ENCODE results near the gene PGC. TPM values are rescaled to one million over a fixed set of nuclear protein-coding genes. Genes with fewer than 3 reads are reported as not detected.

Gene PGC
- total RNA-seq, result not detected

DNA sequence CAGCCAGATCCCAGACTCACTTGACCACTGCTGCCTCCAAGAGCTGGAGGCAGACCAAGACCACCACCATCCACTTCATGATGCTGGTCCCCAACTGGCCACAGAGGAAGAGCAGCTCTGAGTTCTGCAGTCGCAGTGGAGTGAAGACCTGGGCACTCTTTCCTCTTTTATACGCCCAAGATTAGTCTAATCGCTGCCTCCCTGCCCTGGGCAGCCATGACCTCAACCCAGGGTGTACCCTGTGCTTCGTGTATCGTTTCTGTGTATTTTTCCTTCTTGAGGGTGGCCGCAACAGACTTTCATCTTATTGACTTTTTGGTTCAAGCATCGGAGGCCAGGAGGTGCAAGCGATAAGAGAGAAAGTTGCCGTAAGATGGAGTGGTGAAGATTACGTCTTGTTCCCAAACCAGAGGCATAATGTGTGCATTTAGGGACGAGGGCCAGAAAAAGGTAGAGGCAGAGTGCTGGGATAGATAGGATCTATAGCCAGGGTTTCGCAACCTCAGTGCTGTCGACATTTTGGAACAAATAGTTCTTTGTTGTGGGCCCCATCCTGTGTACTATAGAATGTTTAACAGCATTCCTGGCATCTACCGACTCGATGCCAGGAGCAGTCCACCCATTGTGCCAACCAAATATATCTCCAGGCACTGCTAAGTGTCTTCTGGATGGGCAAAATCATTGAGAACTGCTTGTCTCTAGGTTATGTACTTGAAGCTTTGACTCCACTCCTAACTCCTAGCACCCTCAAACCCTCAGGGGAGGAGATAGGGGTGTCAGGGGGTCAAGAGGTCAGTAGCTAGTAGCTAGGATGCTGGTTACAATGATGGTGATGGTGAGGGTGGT is at the start of gene PGC:
Gene PGC (minus strand): TSS at position 142 of the 846 bp plus-strand sequence. CDS start 63 bp downstream, at position 79.
- H3K9me3 Mint-ChIP-seq, result no peaks in the 10 kb centered on the region

DNA sequence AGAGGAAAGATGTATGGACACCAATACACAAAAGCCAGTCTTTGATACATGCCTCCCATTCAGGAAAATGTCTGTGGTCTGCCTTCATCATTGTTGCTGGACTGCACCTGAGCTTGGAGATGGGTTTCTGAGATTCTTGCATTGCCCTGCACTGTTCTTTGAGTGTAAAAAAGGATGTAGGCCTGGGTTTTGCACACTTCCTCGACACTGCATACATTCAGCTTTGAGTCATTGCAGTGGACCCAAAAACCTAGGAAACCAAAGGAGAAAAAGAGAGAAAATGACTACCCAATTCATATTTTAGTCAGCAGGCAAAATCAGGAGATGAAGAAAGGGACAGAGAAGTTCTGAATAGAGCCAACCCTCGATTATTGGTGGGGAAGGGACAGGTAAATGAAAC is 49.3 kb upstream of the PGC start:
- H3K4me1 Mint-ChIP-seq (ENCODE audit: low read depth in 2 of 2), result no peaks in the 10 kb centered on the region
- H3K27ac Mint-ChIP-seq, result no peak overlapping the region
- H3K9me3 Mint-ChIP-seq, result no peaks in the 10 kb centered on the region
- H3K27me3 Mint-ChIP-seq, result no peaks in the 10 kb centered on the region
- H3K36me3 Mint-ChIP-seq, result no peaks in the 10 kb centered on the region
- DNase-seq (ENCODE audit: low spot score) (no peak), ATAC-seq (no peak)
- H3K4me3 Mint-ChIP-seq, result no peak overlapping the region

More for the DNA sequence above, at the start of gene PGC:
- no peak for ATAC-seq
- peaks cover 0 to 6% of the 10 kb centered on the region in 2 donors for H3K27me3 Mint-ChIP-seq
- no peak for DNase-seq (ENCODE audit: low spot score)
- no peak within 1 kb of the TSS for H3K27ac Mint-ChIP-seq
- no peak within 1 kb of the TSS for H3K4me3 Mint-ChIP-seq
- H3K4me1 Mint-ChIP-seq (ENCODE audit: low read depth in 2 of 2), result no peaks in the 10 kb centered on the region
- no peaks in the 10 kb centered on the region for H3K36me3 Mint-ChIP-seq

DNA sequence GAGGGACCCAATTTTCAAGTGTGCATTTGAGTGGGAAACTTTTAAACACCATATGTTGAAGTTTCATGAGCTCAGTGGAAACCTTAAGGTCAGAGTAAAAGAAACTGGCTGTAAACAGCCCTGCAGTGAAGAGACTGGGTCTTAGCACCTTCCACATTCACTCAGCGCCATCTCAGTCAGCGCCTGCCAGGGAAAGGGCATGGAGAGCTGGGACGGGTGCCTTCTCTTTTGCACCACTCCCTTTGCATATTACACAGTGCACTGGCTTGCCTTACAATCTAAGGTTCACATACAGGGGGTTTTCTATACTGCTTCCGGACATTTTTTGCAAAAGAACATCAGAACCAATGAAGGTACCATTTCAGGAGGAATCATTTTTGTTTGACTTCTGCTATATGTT is 44.8 kb upstream of the PGC start:
- Mint-ChIP-seq H3K36me3 (peaks cover 11% of the 10 kb centered on the region), H3K27ac (no peak overlapping the region), H3K4me3 (no peak overlapping the region), H3K27me3 (no peaks in the 10 kb centered on the region), H3K9me3 (no peaks in the 10 kb centered on the region), H3K4me1 (ENCODE audit: low read depth in 2 of 2) (peaks cover 10% of the 10 kb centered on the region in 2 donors)
- ATAC-seq, result no peak
- no peak for DNase-seq (ENCODE audit: low spot score)

DNA sequence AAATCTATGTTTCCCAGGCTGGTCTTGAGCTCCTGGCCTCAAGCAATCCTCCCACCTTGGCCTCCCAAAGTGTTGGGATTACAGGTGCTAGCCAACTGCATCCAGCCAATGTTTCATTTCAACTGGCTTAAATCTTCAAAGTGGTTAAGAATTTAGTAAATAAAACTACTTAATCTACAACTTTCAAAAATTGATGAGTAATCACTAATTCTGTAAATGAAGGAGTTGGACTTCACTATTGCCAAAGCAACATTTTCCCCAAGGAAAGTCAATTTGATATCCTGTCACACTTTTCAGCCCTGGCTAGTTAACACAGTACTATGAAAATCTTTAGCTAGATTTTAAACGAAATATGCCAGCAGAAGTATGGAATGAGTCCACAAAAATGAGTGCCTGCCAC is 44.1 kb upstream of the PGC start:
- Mint-ChIP-seq H3K4me3 (no peak overlapping the region), H3K9me3 (no peaks in the 10 kb centered on the region), H3K36me3 (peaks cover 11% of the 10 kb centered on the region), H3K4me1 (ENCODE audit: low read depth in 2 of 2) (peaks cover 10% of the 10 kb centered on the region in 2 donors), H3K27me3 (no peaks in the 10 kb centered on the region), H3K27ac (no peak overlapping the region)
- ATAC-seq (no peak), DNase-seq (ENCODE audit: low spot score) (no peak)

DNA sequence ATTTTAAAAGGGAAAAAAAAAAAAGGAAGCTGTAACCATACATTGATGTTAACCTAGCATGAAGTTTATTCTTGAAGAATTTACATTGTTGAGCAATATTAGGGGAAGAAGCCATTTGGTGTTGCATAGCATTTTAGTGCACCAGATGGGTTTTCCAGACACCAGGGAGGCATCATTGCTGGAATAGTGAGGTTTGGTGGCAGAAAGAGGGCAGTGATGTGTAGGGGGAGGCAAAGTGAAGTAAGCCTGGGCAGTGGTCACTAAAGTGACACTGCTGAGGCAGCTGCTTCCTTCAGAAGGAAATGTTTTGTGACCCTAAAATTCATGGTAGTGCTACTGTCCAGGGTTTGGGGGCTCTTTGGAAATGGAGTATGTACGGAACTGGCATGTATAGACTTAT is 42.8 kb upstream of the PGC start:
- peaks cover 10% of the 10 kb centered on the region in 2 donors for H3K4me1 Mint-ChIP-seq (ENCODE audit: low read depth in 2 of 2)
- H3K27me3 Mint-ChIP-seq, result no peaks in the 10 kb centered on the region
- H3K4me3 Mint-ChIP-seq, result peak overlapping the region; percentile 95
- no peak for DNase-seq (ENCODE audit: low spot score)
- H3K9me3 Mint-ChIP-seq, result no peaks in the 10 kb centered on the region
- peak overlapping the region; percentile 91 for H3K27ac Mint-ChIP-seq
- ATAC-seq, result no peak
- peaks cover 11% of the 10 kb centered on the region for H3K36me3 Mint-ChIP-seq

DNA sequence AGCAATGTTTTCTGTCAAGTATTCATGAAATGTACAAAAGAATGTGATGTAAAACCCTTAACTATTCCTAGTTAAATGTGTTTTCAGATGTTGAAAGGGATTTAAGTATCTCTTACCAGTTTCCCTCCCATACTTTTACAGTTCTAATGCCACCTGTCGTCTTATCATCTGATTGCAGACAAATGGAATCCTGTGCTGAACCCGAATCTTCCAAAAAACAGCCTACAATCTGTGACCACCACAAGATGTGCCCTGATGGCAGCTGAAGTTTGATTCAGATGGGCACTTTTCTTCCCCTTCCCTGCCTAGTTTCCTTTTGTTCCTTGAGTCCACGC is 42.2 kb upstream of the PGC start:
- H3K4me3 Mint-ChIP-seq, result peak overlapping the region; percentile 95
- no peaks in the 10 kb centered on the region for H3K9me3 Mint-ChIP-seq
- ATAC-seq (no peak), DNase-seq (ENCODE audit: low spot score) (no peak)
- peaks cover 10% of the 10 kb centered on the region in 2 donors for H3K4me1 Mint-ChIP-seq (ENCODE audit: low read depth in 2 of 2)
- H3K36me3 Mint-ChIP-seq, result peaks cover 11% of the 10 kb centered on the region
- H3K27me3 Mint-ChIP-seq, result no peaks in the 10 kb centered on the region
- peak overlapping the region; percentile 91 for H3K27ac Mint-ChIP-seq

DNA sequence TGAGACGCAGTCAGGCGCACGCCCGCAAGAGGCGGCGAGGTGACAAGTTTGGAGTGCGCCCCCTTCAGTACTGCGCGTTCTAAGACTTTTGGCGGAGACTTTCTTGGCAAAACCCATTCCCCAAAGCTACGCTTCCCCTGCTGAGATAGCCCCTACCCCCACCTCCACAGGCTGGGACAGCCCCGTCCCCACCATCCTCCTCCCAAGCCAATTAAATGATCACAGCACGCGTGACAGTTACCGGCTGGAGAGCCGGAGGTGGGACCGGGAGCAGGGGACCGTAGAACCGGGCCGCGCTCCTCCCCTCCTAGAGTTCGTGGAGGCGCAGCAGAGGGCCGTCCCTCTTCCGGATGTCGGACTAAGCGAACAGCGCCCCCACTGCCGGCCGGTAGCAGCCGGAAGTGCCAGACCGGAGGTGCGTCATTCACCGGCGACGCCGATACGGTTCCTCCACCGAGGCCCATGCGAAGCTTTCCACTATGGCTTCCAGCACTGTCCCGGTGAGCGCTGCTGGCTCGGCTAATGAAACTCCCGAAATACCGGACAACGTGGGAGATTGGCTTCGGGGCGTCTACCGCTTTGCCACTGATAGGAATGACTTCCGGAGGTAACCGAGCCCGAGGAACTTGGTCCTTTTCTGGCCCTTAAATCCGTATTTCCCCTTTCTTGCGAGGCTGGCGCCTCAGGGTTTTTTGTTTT is 40.2 kb upstream of the PGC start, which contains the start of gene TOMM6:
Gene TOMM6 (plus strand): TSS at position 476 of the 699 bp plus-strand sequence. CDS start 4 bp downstream, at position 480.
- H3K27me3 Mint-ChIP-seq, result no peaks in the 10 kb centered on the region
- H3K36me3 Mint-ChIP-seq, result peaks cover 11% of the 10 kb centered on the region
- H3K4me3 Mint-ChIP-seq, result peak within 1 kb of the TSS; percentile 95
- ATAC-seq, result peak; percentile 91 to 92
- H3K27ac Mint-ChIP-seq, result peak within 1 kb of the TSS; percentile 91
- H3K4me1 Mint-ChIP-seq (ENCODE audit: low read depth in 2 of 2), result peaks cover 10% of the 10 kb centered on the region in 2 donors
- H3K9me3 Mint-ChIP-seq, result no peaks in the 10 kb centered on the region
- DNase-seq (ENCODE audit: low spot score), result peak; percentile 97

DNA sequence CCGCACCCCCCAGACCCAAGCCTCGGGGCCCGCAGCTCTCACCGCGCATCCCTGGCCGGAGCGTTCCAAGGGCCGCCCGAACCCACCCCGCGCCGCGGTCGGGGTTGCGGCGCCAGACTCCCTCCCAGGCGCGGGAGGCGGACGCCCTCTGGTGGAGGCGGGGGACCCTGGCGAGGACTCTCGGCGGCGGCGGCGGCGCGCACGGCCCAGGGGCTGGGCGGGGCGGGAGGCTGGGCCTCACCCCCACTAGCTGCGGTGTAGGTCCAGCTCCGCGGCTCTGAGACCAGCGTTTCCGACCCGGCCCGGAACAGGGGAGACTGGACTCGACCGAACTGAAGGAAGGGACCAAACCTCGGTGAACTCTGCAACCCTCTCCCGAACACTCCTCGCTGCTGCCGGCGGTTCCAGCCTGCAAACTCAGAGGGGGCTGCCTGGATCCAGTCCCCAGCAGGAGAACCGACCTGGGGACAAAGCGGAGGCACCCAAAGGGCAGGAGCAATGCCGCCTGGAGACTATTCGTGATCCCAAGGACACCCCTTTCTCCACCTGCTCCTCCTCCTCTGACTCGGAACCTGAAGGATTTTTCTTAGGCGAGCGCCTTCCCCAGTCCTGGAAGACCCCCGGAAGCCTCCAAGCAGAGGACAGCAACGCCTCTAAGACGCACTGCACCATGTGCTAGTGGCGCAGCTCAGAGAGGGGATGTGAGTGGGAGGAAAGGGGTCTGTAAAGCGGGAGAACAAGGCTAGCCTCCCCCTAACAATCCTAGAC is 39.4 kb upstream of the PGC start:
- Mint-ChIP-seq H3K27ac (peak overlapping the region; percentile 91), H3K4me1 (ENCODE audit: low read depth in 2 of 2) (peaks cover 10% of the 10 kb centered on the region in 2 donors), H3K36me3 (peaks cover 11% of the 10 kb centered on the region), H3K27me3 (no peaks in the 10 kb centered on the region), H3K4me3 (peak overlapping the region; percentile 95), H3K9me3 (no peaks in the 10 kb centered on the region)
- peak; percentile 93 for DNase-seq (ENCODE audit: low spot score)
- peak; percentile 88 to 91 for ATAC-seq

DNA sequence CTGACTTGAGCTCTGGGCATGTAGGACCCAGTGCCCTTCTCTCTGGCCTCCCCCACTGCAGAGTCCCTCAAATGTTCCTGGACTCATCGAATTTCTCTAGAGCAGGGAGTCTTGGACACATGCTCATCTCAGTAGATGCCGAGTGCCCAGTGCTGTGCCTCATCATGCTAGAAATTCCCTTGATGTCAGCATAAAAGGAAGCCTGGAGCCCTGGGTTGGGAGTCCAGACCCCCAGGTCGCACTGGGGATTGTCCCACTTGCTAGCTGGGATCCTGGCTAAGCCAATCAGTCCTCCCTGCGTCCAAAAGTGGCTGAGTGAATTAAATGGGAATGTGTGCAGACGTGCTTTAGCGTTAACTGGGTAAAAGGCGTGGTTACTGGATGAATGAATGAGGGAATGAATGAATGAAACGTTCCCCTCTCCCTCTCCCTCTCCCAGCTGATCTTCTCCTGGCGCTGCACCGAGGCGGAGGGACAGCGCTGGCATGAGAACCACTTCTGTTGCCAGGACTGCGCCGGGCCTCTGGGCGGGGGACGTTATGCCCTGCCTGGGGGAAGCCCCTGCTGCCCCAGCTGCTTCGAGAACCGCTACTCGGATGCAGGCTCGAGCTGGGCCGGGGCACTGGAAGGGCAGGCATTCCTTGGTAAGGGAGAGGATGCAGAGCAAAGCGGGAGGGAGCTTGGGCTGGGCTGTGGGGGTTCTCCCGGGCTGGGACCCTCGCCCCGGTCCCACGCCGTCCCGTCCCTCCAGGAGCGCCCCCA is 38.7 kb upstream of the PGC start:
- H3K4me3 Mint-ChIP-seq, result peak overlapping the region; percentile 95
- no peaks in the 10 kb centered on the region for H3K27me3 Mint-ChIP-seq
- H3K4me1 Mint-ChIP-seq (ENCODE audit: low read depth in 2 of 2), result peaks cover 10 to 15% of the 10 kb centered on the region in 2 donors
- peaks cover 11% of the 10 kb centered on the region for H3K36me3 Mint-ChIP-seq
- ATAC-seq (no peak), DNase-seq (ENCODE audit: low spot score) (no peak)
- no peaks in the 10 kb centered on the region for H3K9me3 Mint-ChIP-seq
- no peak overlapping the region for H3K27ac Mint-ChIP-seq

DNA sequence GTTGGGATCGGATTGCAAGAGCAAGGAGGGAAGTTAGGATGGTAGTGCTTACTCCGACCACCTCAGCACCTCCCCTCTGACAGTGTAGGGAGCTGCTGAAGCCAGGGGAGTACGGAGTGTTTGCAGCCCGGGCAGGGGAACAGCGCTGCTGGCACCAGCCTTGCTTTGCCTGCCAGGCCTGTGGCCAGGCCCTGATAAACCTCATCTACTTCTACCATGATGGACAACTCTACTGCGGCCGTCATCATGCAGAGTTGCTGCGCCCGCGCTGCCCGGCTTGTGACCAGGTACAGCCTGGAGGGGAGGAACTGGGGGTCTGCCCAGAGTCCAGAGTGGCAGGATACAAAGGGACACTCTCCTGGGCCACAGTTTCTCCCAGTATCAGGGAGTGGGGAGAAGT is 38.1 kb upstream of the PGC start:
- H3K27ac Mint-ChIP-seq, result no peak overlapping the region
- peak overlapping the region; percentile 42 for H3K4me3 Mint-ChIP-seq
- peaks cover 10 to 15% of the 10 kb centered on the region in 2 donors for H3K4me1 Mint-ChIP-seq (ENCODE audit: low read depth in 2 of 2)
- peaks cover 9% of the 10 kb centered on the region for H3K36me3 Mint-ChIP-seq
- H3K27me3 Mint-ChIP-seq, result no peaks in the 10 kb centered on the region
- ATAC-seq (no peak), DNase-seq (ENCODE audit: low spot score) (no peak)
- H3K9me3 Mint-ChIP-seq, result no peaks in the 10 kb centered on the region

DNA sequence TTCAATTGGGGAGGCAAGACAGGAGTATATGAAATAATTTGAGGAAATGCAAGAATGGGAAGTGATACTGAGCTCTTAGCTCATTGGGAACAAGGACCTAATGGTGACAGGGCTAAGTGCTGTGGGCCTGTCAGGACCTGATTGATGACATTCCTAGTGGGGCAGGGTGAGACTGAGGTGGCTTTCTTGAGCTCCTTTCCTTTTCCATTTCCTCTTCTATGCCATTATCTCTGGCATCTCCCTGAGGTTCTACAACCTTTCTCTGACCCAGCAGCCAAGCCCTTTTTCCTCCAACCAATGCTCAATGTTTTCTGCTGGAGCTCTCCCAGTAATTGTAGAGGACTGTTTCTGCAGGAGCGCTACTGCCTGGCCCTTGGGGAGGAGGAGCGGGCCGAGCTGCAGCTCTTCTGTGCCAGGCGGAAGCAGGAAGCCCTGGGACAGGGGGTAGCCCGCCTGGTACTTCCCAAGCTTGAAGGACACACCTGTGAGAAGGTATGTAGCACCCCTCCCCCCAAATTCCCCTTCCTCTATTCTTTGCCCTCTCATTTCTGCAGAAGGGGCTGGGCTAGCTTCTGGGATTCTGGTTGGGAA is 37.5 kb upstream of the PGC start:
- Mint-ChIP-seq H3K27ac (no peak overlapping the region), H3K9me3 (no peaks in the 10 kb centered on the region), H3K36me3 (peaks cover 4% of the 10 kb centered on the region), H3K4me1 (ENCODE audit: low read depth in 2 of 2) (peaks cover 4 to 15% of the 10 kb centered on the region in 2 donors), H3K27me3 (no peaks in the 10 kb centered on the region), H3K4me3 (peak overlapping the region; percentile 42)
- DNase-seq (ENCODE audit: low spot score) (no peak), ATAC-seq (no peak)

DNA sequence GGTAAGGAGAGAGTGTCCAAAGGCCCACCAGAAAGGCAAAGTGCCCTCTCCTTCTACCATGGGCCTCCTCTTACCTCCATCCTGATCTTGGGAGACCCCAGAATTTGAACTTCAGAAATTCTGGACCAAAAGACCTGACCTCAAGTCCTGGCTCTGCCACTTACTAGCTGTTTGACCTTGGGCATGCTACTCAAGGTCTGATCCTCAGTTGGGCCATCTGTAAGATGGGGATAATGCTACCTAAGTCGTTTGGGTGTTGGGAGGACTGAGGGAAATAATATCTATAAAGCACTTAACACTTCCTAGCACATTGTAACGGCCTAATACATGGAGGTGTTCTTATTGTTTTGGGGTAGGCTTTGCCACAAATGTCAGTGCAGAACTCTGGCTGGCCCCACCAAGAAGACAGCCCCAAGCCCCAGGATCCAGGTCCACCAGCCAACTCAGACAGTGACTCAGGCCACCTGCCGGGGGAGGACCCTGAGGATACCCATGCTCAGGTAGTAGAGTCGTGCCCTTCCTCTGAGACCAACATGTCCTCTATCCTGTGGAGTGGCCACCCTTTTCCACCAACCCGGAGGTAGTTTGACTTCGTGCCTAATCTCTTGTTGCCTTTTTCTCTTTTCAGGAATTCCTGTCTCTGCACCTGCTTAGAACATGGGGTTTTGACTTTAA is 36.0 kb upstream of the PGC start:
- H3K4me3 Mint-ChIP-seq, result no peak overlapping the region
- ATAC-seq (no peak), DNase-seq (ENCODE audit: low spot score) (no peak)
- H3K27me3 Mint-ChIP-seq, result no peaks in the 10 kb centered on the region
- no peak overlapping the region for H3K27ac Mint-ChIP-seq
- H3K36me3 Mint-ChIP-seq, result no peaks in the 10 kb centered on the region
- peaks cover 7 to 14% of the 10 kb centered on the region in 2 donors for H3K4me1 Mint-ChIP-seq (ENCODE audit: low read depth in 2 of 2)
- H3K9me3 Mint-ChIP-seq, result no peaks in the 10 kb centered on the region

Measured in natural killer cell treated with Interleukin-12 subunit alpha and Interleukin-12 subunit beta and Interleukin-15 and Interleukin-18, amount 100 ng/mL, for 72 hours (primary cell).